D721Med (cell line): ENCODE results near the gene LPIN1.
A peak's percentile ranks its signal among the peaks of the same experiment; 100 is the strongest.

Source experiments
- DNase-seq: peaks from one replicate; pipeline ENCODE4 v3.0.0; 2011; ENCODE audit warnings: low spot score; ENCODE audit not compliant: insufficient read length
- FAIRE-seq: peaks from 2 replicates; lab custom pipeline; 2011; peaks lifted over from hg19 to GRCh38; lab: Jason Lieb, UNC
- CTCF ChIP-seq: IDR thresholded peaks from 2 replicates; pipeline ENCODE4 v1.5.1; 2012; ENCODE audit warnings: mild to moderate bottlenecking, control low read depth; ENCODE audit not compliant: insufficient read depth; ENCODE audit errors: missing control alignments

The LPIN1 gene

GRCh38 chr2:11777066-11777782 lies 30.8 kb downstream of the LPIN1 start:
- DNase-seq: no peak
- no peak for FAIRE-seq
- no peak for TF ChIP-seq CTCF

DNA sequence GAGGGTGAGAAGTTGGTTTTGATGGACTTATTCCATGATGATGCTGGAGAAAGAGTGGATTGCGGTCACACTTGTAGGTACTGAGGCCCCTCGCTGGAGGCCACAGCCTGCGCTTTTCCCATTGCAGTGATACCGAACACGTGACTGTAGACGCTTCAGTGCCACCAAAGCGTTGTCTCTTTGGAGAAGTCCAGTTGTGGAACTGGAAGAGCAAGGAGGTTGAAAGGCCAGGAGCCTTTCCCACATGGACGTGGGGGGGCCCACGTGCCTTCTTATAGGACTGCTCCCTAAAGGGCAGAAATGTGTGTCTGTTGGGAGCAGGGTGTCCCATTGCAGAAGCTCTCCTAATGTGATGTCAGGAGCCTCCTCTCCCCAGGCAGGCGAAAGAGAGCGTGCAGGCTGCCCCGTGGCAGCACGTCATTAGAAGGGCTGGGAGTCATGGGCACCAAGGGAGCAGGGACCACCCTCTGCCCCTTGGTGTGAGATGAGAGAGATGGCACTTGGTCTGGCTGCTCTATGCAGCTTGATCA lies 31.5 kb downstream of the LPIN1 start:
- no peak for DNase-seq
- FAIRE-seq: no peak
- no peak for TF ChIP-seq CTCF

DNA sequence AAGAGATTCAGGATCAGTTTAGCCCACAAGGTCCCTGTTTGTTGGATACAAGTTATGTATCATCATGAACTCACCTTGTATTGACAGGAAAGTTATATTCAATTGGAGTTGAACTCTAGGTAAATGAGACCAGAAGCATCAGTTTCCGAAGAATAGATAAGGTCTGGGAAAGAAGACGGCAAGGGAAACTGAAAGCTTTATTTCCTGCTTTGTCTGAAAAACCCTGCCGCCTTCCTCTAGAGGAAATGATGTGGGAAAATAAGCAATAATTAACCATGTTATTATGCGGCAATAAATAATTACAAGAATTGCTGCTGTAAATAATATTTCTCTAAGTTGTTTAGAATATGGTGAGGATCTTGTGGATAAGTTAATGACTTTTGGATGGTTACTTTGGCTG lies 32.0 kb downstream of the LPIN1 start:
- FAIRE-seq (no peak), DNase-seq (no peak)
- no peak for TF ChIP-seq CTCF

DNA sequence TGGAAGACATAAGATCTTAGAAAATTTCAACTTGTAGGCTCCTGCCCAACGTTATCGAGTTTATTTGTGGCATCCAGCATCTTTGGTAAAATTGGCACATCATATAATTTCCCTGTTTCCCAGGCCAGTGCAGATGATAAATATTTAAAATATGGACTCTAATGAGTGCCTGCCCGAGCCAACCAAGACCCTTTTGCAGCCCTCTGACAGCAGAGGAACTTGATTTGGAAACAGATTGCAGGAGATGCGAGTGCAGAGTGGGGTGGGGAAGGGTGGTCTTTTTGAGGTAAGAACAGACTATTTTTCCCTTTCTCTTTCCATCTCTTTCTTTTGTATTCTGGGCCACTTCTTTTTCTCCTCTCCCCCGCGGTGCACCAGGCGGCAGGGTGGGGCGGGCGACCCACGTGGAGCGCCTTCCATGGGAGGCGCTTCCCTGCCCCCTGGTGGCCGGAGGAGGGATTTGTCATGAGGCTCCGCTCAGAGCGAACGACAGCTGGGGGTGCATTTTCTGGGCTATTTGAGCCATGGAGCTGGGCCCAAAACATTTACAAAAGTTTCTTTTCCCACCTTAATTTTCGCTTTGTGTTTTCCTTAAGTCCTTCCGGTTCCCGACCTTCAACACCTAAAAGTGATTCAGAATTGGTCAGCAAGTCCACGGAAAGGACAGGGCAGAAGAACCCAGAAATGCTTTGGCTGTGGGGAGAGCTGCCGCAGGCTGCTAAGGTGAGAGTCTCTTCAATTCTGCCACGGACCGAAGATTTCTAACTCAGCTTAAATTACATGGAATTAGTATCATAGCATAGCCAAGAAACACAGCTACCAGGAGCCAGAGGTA lies 32.7 kb downstream of the LPIN1 start:
- no peak for FAIRE-seq
- peak; percentile 75 for TF ChIP-seq CTCF

DNA sequence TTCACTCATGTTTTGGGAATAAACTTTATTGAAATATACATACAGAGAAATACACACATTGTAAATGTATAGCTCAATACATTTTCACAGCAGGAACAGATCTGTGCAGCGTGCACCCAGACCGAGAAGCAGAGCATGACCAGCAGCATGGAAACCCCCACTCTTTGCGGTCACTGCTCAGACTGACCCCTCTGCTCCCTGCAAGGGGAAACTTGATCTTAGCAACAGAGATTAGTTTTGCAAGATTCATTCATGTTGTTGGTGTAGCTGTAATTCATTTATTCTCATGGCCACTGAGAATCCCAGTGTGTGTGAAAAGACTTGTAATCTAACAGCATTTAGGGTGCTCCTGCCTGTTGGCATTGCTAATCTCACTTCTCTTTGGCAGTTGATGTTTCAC lies 35.2 kb downstream of the LPIN1 start:
- TF ChIP-seq CTCF: no peak
- DNase-seq (no peak), FAIRE-seq (no peak)

More for the DNA sequence above, 32.7 kb downstream of the LPIN1 start:
- peak; percentile 58 for DNase-seq

- no peak for DNase-seq
- no peak for FAIRE-seq
- no peak for TF ChIP-seq CTCF
These were observed 37.8 kb downstream of the LPIN1 start for GRCh38 chr2:11784280-11784679.
